ENCODE results near the gene RYR2. TPM values are rescaled to one million over a fixed set of nuclear protein-coding genes. Genes with fewer than 3 reads are reported as not detected.

The RYR2 gene
- total RNA-seq, 2 donors from 2014 or later = 0.05 to 0.39 TPM

DNA sequence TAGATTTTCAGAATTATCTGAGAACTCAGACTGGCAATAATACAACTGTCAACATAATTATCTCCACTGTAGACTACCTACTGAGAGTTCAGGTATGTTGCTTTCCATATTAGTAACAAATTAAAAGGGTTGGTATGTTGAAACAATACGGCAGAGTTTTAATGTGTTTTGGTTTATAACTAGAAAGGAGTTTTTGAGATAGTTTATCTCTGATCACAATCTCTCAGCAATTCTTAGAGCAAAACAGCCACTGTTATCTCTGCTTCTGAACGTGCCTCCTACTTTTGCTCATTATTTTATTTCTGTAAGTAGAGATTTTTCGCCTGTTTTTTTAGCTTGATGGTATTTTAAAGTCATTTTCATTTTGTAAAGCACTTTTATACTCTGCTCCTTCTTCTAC, 730.0 kb downstream of the RYR2 start:
- Mint-ChIP-seq H3K27ac (no peak overlapping the region), H3K4me3 (no peak overlapping the region), H3K36me3 (ENCODE audit: low read depth) (no peaks in the 10 kb centered on the region), H3K27me3 (peaks cover 4% of the 10 kb centered on the region), H3K4me1 (no peaks in the 10 kb centered on the region)
- no peak for ATAC-seq
- no peaks in the 10 kb centered on the region for H3K9me3 ChIP-seq (ENCODE audit: control insufficient read depth, low read length, poor library complexity, severe bottlenecking)
- DNase-seq = no peak

DNA sequence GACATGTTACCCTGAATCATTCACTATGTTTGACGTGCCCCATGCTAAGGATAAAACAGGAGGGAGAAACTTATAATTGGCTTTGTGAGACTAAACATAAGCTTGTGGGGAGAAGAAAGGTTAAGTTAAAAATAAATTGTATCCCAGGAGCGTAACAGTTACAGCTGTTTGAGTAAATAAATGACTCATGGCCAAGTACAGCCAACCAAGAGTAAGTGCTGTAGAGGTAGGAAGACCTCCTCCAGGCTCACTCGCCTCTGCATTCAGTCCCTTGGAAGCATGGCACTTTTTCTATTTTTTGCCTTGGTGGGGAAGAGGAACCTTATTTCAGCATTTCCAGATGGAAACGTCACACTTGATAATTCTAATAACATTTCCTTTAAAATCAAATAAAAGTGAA, 732.3 kb downstream of the RYR2 start:
- H3K9me3 ChIP-seq (ENCODE audit: control insufficient read depth, low read length, poor library complexity, severe bottlenecking) = no peaks in the 10 kb centered on the region
- Mint-ChIP-seq H3K27me3 (peaks cover 4% of the 10 kb centered on the region), H3K36me3 (ENCODE audit: low read depth) (no peaks in the 10 kb centered on the region), H3K4me3 (no peak overlapping the region), H3K4me1 (no peaks in the 10 kb centered on the region), H3K27ac (no peak overlapping the region)
- ATAC-seq (no peak), DNase-seq (no peak)

DNA sequence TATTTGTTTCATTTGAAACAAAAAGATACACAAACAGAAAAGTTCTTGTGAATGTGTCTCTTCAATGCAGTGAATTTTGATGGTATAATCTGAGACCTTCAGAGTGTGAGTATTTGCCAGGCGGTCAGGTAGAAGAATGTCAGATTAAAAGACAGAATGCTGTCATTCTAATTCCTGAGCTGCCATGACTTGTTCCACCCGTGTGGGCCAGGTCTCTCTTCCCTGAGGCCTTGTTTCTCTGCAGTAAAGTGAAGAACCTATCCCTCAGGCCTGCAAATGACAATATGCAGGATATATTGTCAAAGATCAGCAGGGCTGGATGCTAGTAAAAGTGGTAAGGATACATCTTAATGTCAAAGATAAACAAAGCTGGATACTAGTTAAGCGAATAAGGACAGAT, 737.4 kb downstream of the RYR2 start:
- Mint-ChIP-seq H3K27ac (no peak overlapping the region), H3K4me3 (no peak overlapping the region), H3K36me3 (ENCODE audit: low read depth) (no peaks in the 10 kb centered on the region), H3K4me1 (no peaks in the 10 kb centered on the region), H3K27me3 (peaks cover 8% of the 10 kb centered on the region)
- DNase-seq (no peak), ATAC-seq (no peak)
- no peaks in the 10 kb centered on the region for H3K9me3 ChIP-seq (ENCODE audit: control insufficient read depth, low read length, poor library complexity, severe bottlenecking)

DNA sequence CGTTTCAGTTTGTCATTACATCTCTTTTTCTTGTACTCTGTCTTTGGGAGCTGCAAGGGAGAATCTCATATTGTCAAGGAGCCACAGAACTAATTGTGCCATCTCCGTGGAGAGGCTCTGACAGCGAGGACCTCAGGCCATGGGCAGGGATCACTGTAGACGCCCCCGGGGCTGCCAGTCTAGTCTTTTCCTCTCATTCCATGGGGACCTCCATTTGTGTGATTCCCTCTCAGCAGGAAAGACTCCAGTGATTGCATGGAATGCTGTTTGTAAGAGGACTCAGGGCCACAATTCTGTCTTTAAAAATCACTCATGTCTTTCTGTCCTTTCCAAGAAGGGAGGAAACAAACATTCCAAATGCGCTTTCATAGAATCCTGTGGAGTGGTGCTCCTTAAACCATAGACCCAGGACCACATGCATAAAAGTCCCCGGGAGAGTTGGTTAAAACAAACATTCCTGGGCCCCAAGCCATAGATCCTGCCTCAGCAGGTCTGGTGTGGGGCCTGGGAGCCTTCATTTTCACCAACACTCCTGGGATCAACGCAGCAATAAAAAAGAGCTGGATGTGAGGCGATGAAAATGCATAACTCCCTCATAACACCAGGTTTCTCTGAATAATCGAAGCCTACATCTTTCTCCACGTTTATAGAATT, 744.2 kb downstream of the RYR2 start:
- Mint-ChIP-seq H3K4me3 (no peak overlapping the region), H3K27me3 (peaks cover 4% of the 10 kb centered on the region), H3K4me1 (no peaks in the 10 kb centered on the region), H3K36me3 (ENCODE audit: low read depth) (no peaks in the 10 kb centered on the region), H3K27ac (no peak overlapping the region)
- H3K9me3 ChIP-seq (ENCODE audit: control insufficient read depth, low read length, poor library complexity, severe bottlenecking) = no peaks in the 10 kb centered on the region
- ATAC-seq (no peak), DNase-seq (no peak)

DNA sequence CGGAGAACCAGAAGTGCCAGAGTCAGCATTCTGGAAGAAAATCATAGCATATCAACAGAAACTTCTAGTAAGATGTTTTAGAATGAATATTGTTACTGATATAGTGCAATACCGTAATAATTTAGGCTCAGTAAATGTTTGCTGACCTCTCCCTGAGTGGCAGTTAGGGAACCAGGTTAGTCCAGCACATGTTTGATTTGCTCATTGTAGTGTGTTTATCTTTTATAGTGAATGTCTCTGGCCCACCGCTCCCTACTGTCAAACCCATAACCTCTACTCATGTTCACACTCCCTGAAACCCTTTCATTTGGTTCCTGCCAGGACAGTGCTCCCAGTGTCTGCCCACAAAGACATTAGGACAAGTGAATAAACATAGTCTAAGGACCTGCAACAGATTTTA, 746.1 kb downstream of the RYR2 start:
- Mint-ChIP-seq H3K4me1 (no peaks in the 10 kb centered on the region), H3K36me3 (ENCODE audit: low read depth) (no peaks in the 10 kb centered on the region), H3K27me3 (no peaks in the 10 kb centered on the region), H3K4me3 (no peak overlapping the region), H3K27ac (no peak overlapping the region)
- no peak for ATAC-seq
- DNase-seq = no peak
- H3K9me3 ChIP-seq (ENCODE audit: control insufficient read depth, low read length, poor library complexity, severe bottlenecking) = no peaks in the 10 kb centered on the region

DNA sequence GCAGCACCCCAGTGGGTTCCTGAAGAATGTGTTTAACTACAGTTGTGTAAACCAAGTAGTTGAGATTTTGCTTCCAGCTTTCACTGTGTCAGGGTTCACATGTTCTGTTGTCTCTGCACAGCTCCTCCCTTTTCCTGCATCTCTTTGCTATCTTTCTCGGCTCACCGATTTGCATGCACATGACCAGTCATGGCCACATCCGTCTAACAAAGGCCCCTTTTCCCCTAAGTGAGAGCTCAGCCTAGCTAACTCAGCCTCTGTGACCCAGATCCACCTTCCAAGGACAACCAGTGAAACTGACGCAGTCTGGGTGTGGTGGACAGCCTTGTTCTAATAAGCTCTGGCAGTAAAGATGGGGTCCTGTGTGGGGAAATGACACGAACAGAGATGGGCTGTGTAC, 747.6 kb downstream of the RYR2 start:
- Mint-ChIP-seq H3K36me3 (ENCODE audit: low read depth) (no peaks in the 10 kb centered on the region), H3K27me3 (no peaks in the 10 kb centered on the region), H3K27ac (no peak overlapping the region), H3K4me1 (no peaks in the 10 kb centered on the region), H3K4me3 (no peak overlapping the region)
- no peak for ATAC-seq
- no peaks in the 10 kb centered on the region for H3K9me3 ChIP-seq (ENCODE audit: control insufficient read depth, low read length, poor library complexity, severe bottlenecking)
- DNase-seq = no peak

DNA sequence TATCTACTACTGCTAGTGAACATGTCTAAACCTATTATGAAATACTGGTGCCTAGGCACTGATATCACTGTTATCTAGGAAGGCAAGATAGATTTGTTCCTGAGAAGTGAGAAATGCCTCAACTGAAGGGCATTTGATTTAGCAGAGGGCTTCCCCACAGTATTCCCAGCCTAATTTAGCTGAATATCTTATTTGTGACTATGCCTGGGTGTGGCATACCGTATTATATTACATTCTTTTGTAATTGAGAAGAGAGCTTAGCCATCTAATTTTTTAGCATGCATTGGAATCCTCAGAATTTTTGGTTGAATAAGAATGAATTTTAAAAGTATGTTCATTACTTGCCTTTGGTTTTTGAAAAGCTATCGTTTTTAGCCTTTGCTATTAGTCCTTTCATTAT, 749.6 kb downstream of the RYR2 start:
- Mint-ChIP-seq H3K36me3 (ENCODE audit: low read depth) (no peaks in the 10 kb centered on the region), H3K27me3 (no peaks in the 10 kb centered on the region), H3K4me1 (no peaks in the 10 kb centered on the region), H3K4me3 (no peak overlapping the region), H3K27ac (no peak overlapping the region)
- DNase-seq = no peak
- no peak for ATAC-seq
- H3K9me3 ChIP-seq (ENCODE audit: control insufficient read depth, low read length, poor library complexity, severe bottlenecking) = no peaks in the 10 kb centered on the region

DNA sequence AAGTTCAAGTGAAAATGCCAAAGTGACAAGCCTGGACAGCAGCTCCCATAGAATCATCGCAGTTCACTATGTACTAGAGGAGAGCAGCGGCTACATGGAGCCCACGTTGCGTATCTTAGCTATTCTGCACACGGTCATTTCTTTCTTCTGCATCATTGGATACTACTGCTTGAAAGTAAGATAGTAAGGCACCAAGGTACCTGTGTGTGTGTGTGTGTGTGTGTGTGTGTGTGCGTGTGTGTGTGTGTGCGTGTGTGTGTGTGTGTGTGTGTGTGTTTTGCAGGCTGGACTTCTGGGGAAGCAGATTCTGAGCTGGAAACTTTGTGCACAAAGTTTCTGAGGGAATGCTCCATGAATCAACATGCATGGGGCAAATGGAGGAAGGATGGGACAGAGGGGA, 750.2 kb downstream of the RYR2 start:
- Mint-ChIP-seq H3K27me3 (no peaks in the 10 kb centered on the region), H3K4me3 (no peak overlapping the region), H3K36me3 (ENCODE audit: low read depth) (no peaks in the 10 kb centered on the region), H3K4me1 (no peaks in the 10 kb centered on the region), H3K27ac (no peak overlapping the region)
- no peak for DNase-seq
- ATAC-seq = no peak
- no peaks in the 10 kb centered on the region for H3K9me3 ChIP-seq (ENCODE audit: control insufficient read depth, low read length, poor library complexity, severe bottlenecking)

DNA sequence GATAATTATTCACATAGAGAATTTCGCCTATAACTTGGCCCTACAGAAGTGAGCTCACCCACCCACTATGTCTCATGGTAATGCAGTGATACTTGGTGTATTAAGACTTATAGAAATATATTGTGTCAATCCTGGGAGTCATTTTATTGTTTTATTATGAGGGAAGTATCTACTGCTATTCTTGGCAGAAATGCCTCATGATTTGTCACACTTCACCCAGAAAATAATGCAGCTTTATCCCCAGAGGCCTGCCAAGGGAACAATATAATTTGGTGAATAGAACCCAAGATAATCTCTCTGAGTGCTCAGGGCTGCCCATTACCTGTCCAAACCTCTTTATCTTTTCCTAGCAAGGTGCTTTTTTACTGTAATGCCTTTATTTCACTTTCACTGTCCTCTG, 750.7 kb downstream of the RYR2 start:
- Mint-ChIP-seq H3K27ac (no peak overlapping the region), H3K4me1 (no peaks in the 10 kb centered on the region), H3K4me3 (no peak overlapping the region), H3K27me3 (no peaks in the 10 kb centered on the region), H3K36me3 (ENCODE audit: low read depth) (no peaks in the 10 kb centered on the region)
- ATAC-seq = no peak
- H3K9me3 ChIP-seq (ENCODE audit: control insufficient read depth, low read length, poor library complexity, severe bottlenecking) = no peaks in the 10 kb centered on the region
- DNase-seq = no peak

DNA sequence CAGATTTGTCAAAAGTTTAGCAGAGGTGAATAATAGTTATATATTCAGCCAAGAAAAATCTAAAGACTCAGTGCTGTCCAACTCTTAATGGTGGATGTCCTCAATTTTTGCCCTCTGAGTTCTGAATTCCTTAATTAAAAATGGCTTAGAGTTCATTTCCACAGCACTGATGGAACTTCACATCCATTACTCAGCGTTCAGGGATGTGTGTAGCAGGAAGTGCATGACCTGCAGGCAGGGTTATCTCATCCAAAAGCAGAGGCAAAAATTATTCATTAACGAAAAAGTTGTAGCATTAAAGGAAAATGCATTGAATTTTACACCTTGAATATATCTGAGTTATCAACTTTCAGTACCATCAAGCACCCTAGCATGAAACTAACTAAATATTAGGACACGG, 752.1 kb downstream of the RYR2 start:
- H3K27ac Mint-ChIP-seq = no peak overlapping the region
- ATAC-seq = no peak
- no peaks in the 10 kb centered on the region for H3K36me3 Mint-ChIP-seq (ENCODE audit: low read depth)
- no peaks in the 10 kb centered on the region for H3K27me3 Mint-ChIP-seq
- H3K9me3 ChIP-seq (ENCODE audit: control insufficient read depth, low read length, poor library complexity, severe bottlenecking) = no peaks in the 10 kb centered on the region
- no peak overlapping the region for H3K4me3 Mint-ChIP-seq
- DNase-seq = no peak
- H3K4me1 Mint-ChIP-seq = no peaks in the 10 kb centered on the region

DNA sequence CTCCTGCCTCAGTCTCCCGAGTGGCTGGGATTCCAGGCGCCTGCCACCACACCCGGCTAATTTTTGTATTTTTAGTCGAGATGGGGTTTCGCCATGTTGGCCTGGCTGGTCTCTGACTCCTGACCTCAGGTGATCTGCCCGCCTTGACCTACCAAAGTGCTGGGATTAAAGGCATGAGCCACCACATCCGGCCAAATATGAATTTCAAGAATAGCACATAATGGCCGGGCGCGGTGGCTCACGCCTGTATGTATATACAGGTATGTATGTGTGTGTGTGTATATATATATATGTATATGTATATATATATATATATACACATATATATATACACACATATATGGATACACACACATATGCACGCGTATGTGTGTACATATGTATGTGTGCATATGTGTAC, 753.6 kb downstream of the RYR2 start:
- Mint-ChIP-seq H3K27ac (no peak overlapping the region), H3K4me1 (no peaks in the 10 kb centered on the region), H3K27me3 (no peaks in the 10 kb centered on the region), H3K36me3 (ENCODE audit: low read depth) (no peaks in the 10 kb centered on the region), H3K4me3 (no peak overlapping the region)
- ATAC-seq (no peak), DNase-seq (no peak)
- H3K9me3 ChIP-seq (ENCODE audit: control insufficient read depth, low read length, poor library complexity, severe bottlenecking) = no peaks in the 10 kb centered on the region

DNA sequence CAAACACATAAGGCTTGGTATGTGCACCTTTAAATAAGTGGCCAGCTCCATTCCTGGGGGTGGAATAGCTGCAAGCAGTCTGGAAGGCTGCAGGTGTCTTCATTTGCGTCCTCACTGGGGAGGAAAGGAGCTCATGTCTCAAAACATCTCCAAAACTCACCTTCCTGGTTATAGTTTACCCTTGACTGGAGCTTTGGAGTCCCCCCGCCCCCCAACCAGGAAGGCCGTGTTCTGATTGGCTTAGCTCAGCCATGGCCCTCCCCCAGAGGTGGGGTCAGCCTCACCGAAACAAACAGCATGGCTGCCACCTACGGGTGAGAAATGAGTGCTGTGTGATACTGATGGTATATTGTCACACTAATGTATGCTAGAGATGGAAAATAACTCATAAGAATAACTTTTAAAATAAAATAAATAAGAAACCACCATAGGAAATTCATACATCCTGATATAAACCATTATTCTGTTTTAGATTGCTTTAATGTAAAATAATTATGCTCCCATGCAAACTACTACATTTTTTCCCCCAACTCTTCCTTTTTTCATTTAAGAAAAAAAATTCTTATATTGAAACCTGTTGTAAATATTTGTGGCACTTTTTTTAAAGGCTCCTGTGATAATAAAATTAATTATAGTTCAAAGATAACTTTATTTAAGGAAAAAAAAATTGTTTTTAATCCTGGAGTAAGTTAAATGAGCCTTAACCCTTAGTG, 757.9 kb downstream of the RYR2 start:
- H3K9me3 ChIP-seq (ENCODE audit: control insufficient read depth, low read length, poor library complexity, severe bottlenecking) = no peaks in the 10 kb centered on the region
- Mint-ChIP-seq H3K36me3 (ENCODE audit: low read depth) (no peaks in the 10 kb centered on the region), H3K27ac (no peak overlapping the region), H3K4me1 (no peaks in the 10 kb centered on the region), H3K4me3 (no peak overlapping the region), H3K27me3 (peaks cover 12% of the 10 kb centered on the region)
- no peak for ATAC-seq
- no peak for DNase-seq

DNA sequence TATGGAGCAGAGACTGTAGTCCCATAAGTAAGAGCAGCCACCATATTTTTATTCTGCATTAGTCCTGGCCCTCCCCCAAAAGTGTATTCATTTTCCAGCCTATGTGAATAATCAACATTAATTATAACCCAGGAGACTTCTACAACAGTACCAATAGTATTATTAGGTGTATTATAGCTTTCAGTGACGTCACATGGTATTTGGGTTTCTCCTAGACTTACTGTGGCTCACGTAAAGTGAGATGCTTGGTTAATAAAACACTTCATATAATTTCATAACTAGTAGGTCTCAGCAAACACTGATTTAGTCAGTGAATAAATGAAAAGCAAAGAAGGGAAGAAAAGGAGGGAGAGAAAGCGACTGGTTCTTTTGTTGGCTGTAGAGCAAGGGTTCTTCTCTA, 762.5 kb downstream of the RYR2 start:
- Mint-ChIP-seq H3K27ac (no peak overlapping the region), H3K4me1 (no peaks in the 10 kb centered on the region), H3K4me3 (no peak overlapping the region), H3K36me3 (ENCODE audit: low read depth) (no peaks in the 10 kb centered on the region), H3K27me3 (peaks cover 19% of the 10 kb centered on the region)
- no peak for ATAC-seq
- H3K9me3 ChIP-seq (ENCODE audit: control insufficient read depth, low read length, poor library complexity, severe bottlenecking) = no peaks in the 10 kb centered on the region
- no peak for DNase-seq

DNA sequence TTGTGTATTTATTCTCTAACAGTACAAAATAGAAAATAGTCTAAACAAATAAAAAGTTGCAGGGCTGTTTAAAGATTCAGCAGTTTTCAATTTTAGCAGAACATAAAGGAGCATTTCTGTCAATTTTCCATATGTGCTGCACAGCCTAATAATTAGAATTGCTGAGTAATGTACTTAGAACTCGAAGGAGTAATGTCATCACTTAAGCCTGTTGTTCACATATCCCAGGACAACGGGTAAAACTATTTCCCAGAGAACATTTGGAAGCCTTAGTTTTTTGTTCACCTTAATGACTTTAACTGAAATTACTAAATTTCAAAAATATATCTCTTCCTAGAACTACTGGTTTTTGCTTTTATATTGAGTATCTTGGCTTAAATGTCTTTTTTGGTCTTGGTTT, 767.1 kb downstream of the RYR2 start:
- no peaks in the 10 kb centered on the region for H3K36me3 Mint-ChIP-seq (ENCODE audit: low read depth)
- no peak for ATAC-seq
- no peak overlapping the region for H3K27ac Mint-ChIP-seq
- H3K9me3 ChIP-seq (ENCODE audit: control insufficient read depth, low read length, poor library complexity, severe bottlenecking) = no peaks in the 10 kb centered on the region
- H3K27me3 Mint-ChIP-seq = peaks cover 17% of the 10 kb centered on the region
- DNase-seq = no peak
- H3K4me3 Mint-ChIP-seq = no peak overlapping the region
- H3K4me1 Mint-ChIP-seq = no peaks in the 10 kb centered on the region

Data from T-helper 17 cell (primary cell).